NCI-H2227 (cell line): ENCODE measurements around the gene PSENEN.
"Not testable (repeated sequence)": the region's sequence is repeated elsewhere in the genome, so short reads cannot be mapped to it uniquely, and the experiment has no call there.

Experiments used
- DNase-seq: peaks from one replicate; lab custom pipeline; 2025; ENCODE audit not compliant: unreplicated experiment; lab: John Stamatoyannopoulos, UW

PSENEN gene

DNA sequence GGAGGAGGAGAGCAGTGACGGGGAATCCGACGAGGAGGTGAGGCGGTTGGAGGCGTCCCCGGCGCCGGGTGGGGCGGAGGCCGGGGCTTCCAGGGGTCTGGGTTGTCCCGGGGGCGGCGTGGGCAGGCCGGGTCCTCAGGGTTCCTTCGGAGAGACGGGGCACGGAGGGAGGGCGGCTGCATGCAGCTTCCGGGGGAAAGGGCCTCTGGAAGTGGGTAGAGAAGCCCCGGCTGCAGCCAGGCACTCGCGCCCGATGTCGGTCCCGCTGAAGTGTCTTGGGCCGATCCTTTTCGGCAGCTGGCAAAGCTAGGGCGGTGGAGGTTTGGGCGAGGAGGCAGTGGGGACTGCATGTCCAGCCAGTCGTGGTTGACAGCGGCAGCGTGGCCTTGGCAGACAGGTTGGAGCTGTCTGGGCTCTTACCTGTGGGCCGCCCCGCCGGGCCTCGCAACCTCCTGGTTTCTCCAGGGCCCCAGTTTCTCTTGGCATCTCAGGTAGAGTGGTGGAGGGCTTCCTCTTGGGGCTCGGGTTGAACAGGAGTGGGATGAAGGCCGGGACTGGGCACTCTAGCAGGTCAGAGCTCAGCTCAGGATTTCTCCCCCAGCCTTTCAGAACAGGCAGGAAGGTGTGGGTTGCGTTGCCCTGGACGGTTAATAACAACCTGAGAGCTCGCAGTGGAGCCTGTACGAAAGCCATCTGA, 27.0 kb upstream of the PSENEN start:
- DNase-seq: peak; percentile 88

DNA sequence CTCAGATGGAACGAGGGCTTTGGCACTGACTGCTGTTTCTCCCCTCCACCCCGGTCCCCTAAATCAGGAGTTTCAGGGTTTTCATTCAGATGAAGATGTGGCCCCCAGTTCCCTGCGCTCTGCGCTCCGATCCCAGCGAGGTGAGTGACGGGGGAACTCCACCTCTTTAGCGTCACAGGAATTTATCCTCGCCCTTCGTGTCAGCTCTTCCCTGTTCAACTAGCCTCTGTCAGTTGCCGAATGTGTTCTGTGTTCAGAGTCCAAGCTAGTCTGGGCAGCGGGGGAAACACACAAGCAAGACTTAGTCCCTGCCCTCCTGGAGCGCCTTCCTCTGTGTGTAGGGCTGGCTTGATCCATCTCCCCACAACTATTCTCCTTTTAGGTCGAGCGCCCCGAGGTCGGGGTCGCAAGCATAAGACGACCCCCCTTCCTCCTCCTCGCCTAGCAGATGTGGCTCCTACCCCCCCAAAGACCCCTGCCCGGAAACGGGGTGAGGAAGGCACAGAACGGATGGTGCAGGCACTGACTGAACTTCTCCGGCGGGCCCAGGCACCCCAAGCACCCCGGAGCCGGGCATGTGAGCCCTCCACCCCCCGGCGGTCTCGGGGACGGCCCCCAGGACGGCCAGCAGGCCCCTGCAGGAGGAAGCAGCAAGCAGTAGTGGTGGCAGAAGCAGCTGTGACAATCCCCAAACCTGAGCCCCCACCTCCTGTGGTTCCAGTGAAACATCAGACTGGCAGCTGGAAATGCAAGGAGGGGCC, 25.9 kb upstream of the PSENEN start:
- DNase-seq: no peak

- DNase-seq: no peak
These were observed 25.3 kb upstream of the PSENEN start for GRCh38 chr19:35720163-35720524.

- DNase-seq: no peak
These were observed 24.8 kb upstream of the PSENEN start for GRCh38 chr19:35720648-35721047.

DNA sequence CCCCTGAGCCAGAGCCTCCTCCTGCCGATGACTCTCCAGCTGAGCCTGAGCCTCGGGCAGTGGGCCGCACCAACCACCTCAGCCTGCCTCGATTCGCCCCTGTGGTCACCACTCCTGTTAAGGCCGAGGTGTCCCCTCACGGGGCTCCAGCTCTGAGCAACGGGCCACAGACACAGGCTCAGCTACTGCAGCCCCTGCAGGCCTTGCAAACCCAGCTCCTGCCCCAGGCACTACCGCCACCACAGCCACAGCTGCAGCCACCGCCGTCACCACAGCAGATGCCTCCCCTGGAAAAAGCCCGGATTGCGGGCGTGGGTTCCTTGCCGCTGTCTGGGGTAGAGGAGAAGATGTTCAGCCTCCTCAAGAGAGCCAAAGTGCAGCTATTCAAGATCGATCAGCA, 24.1 kb upstream of the PSENEN start:
- no peak for DNase-seq

DNA sequence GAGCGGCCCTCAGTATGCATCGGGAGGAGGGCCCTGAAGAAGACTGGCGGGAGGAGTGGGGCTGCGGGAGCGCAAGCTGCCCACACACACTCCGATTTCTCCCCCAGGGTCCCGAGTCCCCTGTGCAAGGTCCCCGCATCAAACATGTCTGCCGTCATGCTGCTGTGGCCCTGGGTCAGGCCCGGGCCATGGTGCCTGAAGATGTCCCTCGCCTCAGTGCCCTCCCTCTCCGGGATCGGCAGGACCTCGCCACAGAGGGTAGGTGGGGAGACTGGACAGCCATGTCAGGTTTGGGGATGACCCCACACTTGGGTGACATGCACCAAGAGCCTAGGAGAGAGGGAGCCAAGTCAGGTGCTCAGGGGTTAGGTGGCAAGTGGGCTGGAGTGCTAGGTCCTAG, 23.0 kb upstream of the PSENEN start:
- no peak for DNase-seq

DNA sequence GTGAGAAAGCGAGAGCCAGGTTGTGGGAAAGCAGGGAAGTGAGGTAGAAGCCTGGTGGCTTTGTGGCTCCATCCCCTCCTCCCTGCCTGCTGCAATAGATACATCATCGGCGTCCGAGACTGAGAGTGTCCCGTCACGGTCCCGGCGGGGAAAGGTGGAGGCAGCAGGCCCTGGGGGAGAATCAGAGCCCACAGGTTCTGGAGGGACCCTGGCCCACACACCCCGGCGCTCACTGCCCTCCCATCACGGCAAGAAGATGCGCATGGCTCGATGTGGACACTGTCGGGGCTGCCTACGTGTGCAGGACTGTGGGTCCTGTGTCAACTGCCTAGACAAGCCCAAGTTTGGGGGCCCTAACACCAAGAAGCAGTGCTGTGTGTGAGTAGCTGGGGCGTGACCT, 22.6 kb upstream of the PSENEN start:
- no peak for DNase-seq

DNA sequence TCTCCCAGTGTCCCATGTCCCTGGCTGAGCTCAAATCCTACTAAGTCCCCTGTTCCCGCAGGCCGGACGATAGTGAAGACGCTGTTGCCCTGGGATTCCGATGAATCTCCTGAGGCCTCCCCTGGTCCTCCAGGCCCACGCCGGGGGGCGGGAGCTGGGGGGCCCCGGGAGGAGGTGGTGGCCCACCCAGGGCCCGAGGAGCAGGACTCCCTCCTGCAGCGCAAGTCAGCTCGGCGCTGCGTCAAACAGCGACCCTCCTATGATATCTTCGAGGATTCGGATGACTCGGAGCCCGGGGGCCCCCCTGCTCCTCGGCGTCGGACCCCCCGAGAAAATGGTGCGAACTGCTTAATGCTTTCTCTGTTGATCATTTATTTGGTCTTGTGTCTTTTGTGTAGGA, 21.8 kb upstream of the PSENEN start:
- no peak for DNase-seq

- not testable (repeated sequence) for DNase-seq
These were observed 21.3 kb upstream of the PSENEN start for GRCh38 chr19:35724132-35724531.

GRCh38 chr19:35724560-35724959, 20.9 kb upstream of the PSENEN start:
- DNase-seq: no peak

DNA sequence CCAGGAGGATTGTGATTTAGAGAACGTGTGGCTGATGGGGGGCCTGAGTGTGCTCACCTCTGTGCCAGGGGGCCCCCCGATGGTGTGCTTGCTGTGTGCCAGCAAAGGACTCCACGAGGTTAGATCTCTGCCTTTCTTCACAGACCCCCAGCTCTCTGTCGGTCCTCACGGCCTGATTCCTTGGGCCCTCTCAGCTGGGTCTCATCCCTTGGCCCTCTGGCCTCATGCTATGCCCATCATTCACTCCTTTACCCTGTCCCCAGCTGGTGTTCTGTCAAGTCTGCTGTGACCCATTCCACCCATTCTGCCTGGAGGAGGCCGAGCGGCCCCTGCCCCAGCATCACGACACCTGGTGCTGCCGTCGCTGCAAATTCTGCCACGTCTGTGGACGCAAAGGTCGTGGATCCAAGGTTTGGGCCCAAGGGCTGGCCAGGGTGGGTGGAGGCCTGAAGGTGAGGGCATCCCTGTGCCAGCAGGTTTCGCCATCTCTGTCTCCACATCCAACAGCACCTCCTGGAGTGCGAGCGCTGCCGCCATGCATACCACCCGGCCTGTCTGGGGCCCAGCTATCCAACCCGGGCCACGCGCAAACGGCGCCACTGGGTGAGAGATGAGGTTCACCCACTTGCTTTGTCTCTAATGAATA, 20.1 kb upstream of the PSENEN start:
- no peak for DNase-seq

- DNase-seq: no peak
These were observed 18.1 kb upstream of the PSENEN start for GRCh38 chr19:35727053-35727955.

DNA sequence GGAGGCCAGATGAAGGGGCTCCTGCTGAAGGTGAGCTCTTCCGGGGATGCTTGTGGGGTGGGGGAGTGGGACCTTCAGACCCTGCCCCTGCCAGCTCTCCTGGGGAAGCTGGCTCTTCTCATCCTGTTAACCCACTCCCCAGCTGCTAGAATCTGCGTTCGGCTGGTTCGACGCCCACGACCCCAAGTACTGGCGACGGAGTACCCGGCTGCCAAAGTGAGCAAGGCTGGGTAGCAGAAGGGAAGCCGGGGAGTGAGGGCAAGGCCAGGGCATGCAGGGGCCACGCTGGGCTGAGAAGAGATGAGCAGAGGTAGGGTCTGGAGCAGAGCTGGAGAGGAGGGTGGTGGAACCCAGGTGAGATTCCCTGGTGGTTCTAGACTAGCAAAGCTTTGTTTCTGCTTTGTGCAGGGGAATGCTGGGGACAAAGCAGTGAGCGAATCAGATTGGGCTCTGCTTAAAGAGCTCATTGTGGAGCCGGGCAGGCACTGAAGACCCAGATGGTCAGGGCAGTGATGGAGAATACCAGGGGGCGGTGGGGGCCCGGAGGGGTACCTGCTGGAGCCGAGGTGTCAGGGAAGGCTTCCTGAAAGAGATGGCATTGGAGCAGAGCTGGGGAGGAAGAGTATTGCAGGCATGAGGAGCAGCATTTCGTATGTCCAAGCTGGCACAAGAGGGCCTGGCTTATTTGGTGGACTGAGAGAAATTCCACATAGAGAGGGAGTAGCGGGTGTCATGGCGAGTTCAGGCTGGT, 17.3 kb upstream of the PSENEN start:
- DNase-seq: no peak

GRCh38 chr19:35729021-35729420, 16.4 kb upstream of the PSENEN start:
- no peak for DNase-seq

GRCh38 chr19:35729763-35730162, 15.7 kb upstream of the PSENEN start:
- DNase-seq: no peak

GRCh38 chr19:35730326-35730725, 15.1 kb upstream of the PSENEN start:
- no peak for DNase-seq

- DNase-seq: no peak
These were observed 14.1 kb upstream of the PSENEN start for GRCh38 chr19:35731353-35731752.

DNA sequence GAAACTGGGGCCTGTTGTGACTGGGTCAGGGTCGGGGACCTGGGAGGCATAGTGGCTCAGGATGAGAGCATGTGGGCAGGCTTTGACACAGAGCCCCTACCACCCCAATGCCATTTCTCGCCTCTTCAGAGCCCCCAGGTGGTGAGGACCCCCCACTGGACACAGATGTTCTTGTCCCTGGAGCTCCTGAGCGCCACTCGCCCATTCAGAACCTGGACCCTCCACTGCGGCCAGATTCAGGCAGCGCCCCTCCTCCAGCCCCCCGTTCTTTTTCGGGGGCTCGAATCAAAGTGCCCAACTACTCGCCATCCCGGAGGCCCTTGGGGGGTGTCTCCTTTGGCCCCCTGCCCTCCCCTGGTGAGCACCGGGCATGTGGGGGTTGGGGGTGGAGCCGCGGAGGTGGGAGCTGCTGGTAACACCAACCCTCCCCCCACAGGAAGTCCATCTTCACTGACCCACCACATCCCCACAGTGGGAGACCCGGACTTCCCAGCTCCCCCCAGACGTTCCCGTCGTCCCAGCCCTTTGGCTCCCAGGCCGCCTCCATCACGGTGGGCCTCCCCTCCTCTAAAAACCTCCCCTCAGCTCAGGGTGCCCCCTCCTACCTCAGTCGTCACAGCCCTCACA, 13.6 kb upstream of the PSENEN start:
- no peak for DNase-seq

DNA sequence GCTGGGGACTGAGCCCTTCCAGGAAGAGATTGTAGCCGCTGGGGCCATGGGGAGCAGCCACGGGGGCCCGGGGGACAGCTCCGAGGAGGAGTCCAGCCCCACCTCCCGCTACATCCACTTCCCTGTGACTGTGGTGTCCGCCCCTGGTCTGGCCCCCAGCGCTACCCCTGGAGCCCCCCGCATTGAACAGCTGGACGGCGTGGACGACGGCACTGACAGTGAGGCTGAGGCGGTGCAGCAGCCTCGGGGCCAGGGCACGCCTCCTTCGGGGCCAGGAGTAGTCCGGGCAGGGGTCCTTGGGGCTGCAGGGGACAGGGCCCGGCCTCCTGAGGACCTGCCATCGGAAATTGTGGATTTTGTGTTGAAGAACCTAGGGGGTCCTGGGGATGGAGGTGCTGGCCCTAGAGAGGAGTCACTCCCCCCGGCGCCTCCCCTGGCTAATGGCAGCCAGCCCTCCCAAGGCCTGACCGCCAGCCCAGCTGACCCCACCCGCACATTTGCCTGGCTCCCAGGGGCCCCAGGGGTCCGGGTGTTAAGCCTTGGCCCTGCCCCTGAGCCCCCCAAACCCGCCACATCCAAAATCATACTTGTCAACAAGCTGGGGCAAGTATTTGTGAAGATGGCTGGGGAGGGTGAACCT, 12.8 kb upstream of the PSENEN start:
- DNase-seq: no peak
